Parathyroid adenoma (tissue), 2 donors: ENCODE data around the gene GAS2.

ENCODE experiments used
- H2AFZ ChIP-seq: fragments of 300-600 bp; sonication (generic); one replicate; pipeline ENCODE4 v1.7.0; 2017; ENCODE audit warnings: antibody characterized with exemption, mild to moderate bottlenecking
- H3K27ac ChIP-seq: fragments of 300-600 bp; sonication (generic); one replicate; pipeline ENCODE4 v1.7.0; 2017
- H3K27me3 ChIP-seq: fragments of 300-600 bp; sonication (generic); one replicate; pipeline ENCODE4 v1.7.0; 2017; ENCODE audit warnings: low read length; ENCODE audit not compliant: control insufficient read depth, insufficient read depth
- H3K36me3 ChIP-seq: fragments of 300-600 bp; sonication (generic); one replicate; pipeline ENCODE4 v1.7.0; 2017; ENCODE audit warnings: low read length; ENCODE audit not compliant: control insufficient read depth, insufficient read depth
- H3K4me1 ChIP-seq: fragments of 300-600 bp; sonication (generic); one replicate; pipeline ENCODE4 v1.7.0; 2017; ENCODE audit warnings: control low read depth
- H3K4me2 ChIP-seq: fragments of 300-600 bp; sonication (generic); one replicate; pipeline ENCODE4 v1.7.0; 2017; ENCODE audit warnings: low read length
- H3K4me3 ChIP-seq: fragments of 300-600 bp; sonication (generic); one replicate; pipeline ENCODE4 v1.7.0; 2017; ENCODE audit warnings: low read depth, low read length
- H3K79me2 ChIP-seq: fragments of 300-600 bp; sonication (generic); one replicate; pipeline ENCODE4 v1.7.0; 2017; ENCODE audit warnings: control low read depth
- H3K9ac ChIP-seq: fragments of 300-600 bp; sonication (generic); one replicate; pipeline ENCODE4 v1.7.0; 2017; ENCODE audit warnings: mild to moderate bottlenecking
- H3K9me3 ChIP-seq: fragments of 300-600 bp; sonication (generic); one replicate; pipeline ENCODE4 v1.7.0; 2017; ENCODE audit warnings: low read length; ENCODE audit not compliant: control insufficient read depth
- CTCF ChIP-seq: fragments of 300-600 bp; sonication (generic); IDR thresholded peaks from one replicate; pipeline ENCODE4 v1.7.0; 2017; ENCODE audit warnings: antibody characterized with exemption, mild to moderate bottlenecking
- donor health status: primary hyperparathyroidism.

GAS2 gene

GRCh38 chr11:22733475-22734248, 67.3 kb downstream of the GAS2 start:
- Histone ChIP-seq H3K4me1 (no peaks in the 10 kb centered on the region), H3K79me2 (no peaks in the 10 kb centered on the region), H3K4me2 (no peak overlapping the region), H3K36me3 (no peaks in the 10 kb centered on the region), H3K27ac (no peak overlapping the region), H3K27me3 (no peaks in the 10 kb centered on the region), H3K9ac (no peak overlapping the region), H3K9me3 (no peaks in the 10 kb centered on the region), H3K4me3 (no peak overlapping the region), H2AFZ (no peak overlapping the region)
- no peak for TF ChIP-seq CTCF

- H3K27ac ChIP-seq, result no peak overlapping the region
- H3K4me3 ChIP-seq, result no peak overlapping the region
- H3K9ac ChIP-seq, result no peak overlapping the region
- no peak overlapping the region for H2AFZ ChIP-seq
- no peak overlapping the region for H3K4me2 ChIP-seq
- no peaks in the 10 kb centered on the region for H3K36me3 ChIP-seq
- no peak for TF ChIP-seq CTCF
- no peaks in the 10 kb centered on the region for H3K9me3 ChIP-seq
- no peaks in the 10 kb centered on the region for H3K4me1 ChIP-seq
- no peaks in the 10 kb centered on the region for H3K79me2 ChIP-seq
- H3K27me3 ChIP-seq, result no peaks in the 10 kb centered on the region
These were observed 68.4 kb downstream of the GAS2 start for GRCh38 chr11:22734628-22735345.

GRCh38 chr11:22742157-22742613, 75.8 kb downstream of the GAS2 start:
- Histone ChIP-seq H2AFZ (no peak overlapping the region), H3K4me1 (no peaks in the 10 kb centered on the region), H3K4me3 (no peak overlapping the region), H3K79me2 (no peaks in the 10 kb centered on the region), H3K9ac (no peak overlapping the region), H3K36me3 (no peaks in the 10 kb centered on the region), H3K27me3 (no peaks in the 10 kb centered on the region), H3K9me3 (no peaks in the 10 kb centered on the region), H3K27ac (no peak overlapping the region), H3K4me2 (no peak overlapping the region)
- no peak for TF ChIP-seq CTCF

DNA sequence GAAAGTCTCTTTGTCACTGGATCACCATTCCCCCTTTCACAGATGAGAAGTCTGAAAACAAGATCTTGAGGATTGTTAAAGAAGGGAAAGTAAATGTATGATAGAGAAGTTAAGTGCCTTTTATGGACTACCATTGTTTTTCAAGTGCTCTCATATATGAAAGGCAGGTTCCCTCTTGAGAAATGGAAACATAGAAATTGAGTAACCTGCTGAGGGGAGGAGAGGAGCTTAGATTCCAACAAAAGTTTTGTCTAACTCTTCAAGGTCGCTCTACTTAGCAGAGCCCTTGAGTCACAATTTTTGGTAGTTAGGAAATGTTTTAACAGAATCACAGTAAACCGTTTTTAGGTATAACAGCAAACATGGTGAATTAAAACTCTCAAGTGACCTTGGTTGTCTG, 83.1 kb downstream of the GAS2 start:
- no peak overlapping the region for H3K9ac ChIP-seq
- no peaks in the 10 kb centered on the region for H3K4me1 ChIP-seq
- H3K9me3 ChIP-seq, result no peaks in the 10 kb centered on the region
- H3K36me3 ChIP-seq, result no peaks in the 10 kb centered on the region
- TF ChIP-seq CTCF, result no peak
- no peaks in the 10 kb centered on the region for H3K79me2 ChIP-seq
- no peak overlapping the region for H2AFZ ChIP-seq
- H3K27ac ChIP-seq, result no peak overlapping the region
- H3K27me3 ChIP-seq, result no peaks in the 10 kb centered on the region
- no peak overlapping the region for H3K4me2 ChIP-seq
- no peak overlapping the region for H3K4me3 ChIP-seq
